T-helper 2 cell (primary cell): Measurements from ENCODE around the gene KCNIP2.

ENCODE experiments used
- DNase-seq, 5 experiments: peaks; one replicate each; pipeline versions ENCODE4 v3.0.0 to v3.0.0-alpha.2; 2012 to 2022

Gene KCNIP2

GRCh38 chr10:101851411-101852116, 8.0 kb upstream of the KCNIP2 start:
- DNase-seq, result no peak

GRCh38 chr10:101850749-101851148, 7.1 kb upstream of the KCNIP2 start:
- DNase-seq, result no peak

- DNase-seq, result no peak
Measured at GRCh38 chr10:101848894-101849351, 5.3 kb upstream of the KCNIP2 start.

- no peak for DNase-seq
Measured at GRCh38 chr10:101848408-101848807, 4.8 kb upstream of the KCNIP2 start.

DNA sequence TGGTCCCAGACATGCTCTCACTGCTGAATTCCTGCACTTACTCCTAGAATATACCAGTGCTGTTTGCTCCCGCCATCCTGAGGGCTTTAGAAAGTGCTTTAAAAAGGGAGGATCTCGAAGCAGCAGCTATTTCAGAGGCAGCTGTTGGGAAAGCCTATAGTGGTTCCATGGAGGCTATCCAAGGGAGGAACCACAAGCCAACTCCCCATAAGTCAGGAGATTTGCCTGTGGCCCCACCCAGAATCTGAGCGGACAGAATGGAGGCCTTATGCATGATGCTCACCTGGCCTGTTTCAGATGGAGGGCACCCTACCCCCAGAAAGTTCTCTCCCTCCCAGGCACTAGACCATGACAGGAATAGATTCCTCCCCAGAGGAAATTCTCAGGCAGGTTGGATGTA, 2.3 kb upstream of the KCNIP2 start:
- no peak for DNase-seq

DNA sequence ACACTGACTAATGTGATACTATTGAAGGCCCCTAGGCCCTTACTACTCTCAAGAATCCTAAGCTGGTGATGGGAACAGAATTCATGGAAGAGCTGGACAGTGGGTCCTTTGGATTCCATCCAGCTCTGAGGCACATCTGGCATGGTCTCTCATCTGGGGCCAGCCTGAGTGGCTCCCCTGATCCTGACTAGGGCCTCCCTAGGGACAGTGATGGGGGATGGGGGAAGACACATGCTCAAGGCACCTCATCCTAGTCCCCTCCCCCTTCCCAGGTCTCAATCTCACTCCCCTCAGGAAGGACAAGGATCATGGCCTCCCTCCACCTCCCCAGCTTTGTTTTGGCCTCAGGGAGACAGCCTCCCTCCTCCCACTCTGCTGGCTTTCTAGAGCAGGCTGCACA, 1.8 kb downstream of the KCNIP2 start:
- DNase-seq, result no peak

- peak; percentile 50 to 74 (median 65) for DNase-seq
Measured at GRCh38 chr10:101840741-101841453, 2.7 kb downstream of the KCNIP2 start.

DNA sequence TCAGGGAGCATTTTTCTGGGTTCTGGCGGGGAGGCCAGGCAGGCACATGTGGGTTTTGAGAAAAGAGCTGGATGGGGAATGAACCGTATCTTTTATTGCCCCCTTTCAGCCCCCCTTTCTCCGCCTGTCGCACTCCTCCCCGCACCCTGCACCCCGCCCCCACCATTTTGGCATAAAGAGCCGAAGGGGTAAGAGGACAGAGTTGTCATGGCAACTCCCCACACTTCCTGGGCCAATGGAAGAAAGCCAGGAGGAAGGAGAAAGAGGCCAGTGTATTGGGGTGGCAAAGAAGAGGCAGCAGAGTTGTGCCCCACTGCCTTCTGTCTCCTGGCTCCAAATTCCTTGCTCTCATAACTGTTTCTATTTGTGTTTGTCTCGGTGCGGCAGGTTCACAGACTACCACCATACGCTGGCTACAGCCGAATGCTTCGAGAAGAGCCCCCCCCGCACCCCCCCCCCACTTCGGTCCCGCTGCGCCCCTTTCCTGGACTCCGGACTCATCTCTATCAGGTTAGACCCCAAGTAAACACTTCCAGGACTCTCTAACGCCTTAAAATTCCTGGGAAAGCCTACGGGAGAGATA, 3.4 kb downstream of the KCNIP2 start:
- DNase-seq, result peak in 1 of 5 experiments; percentile 51

- peak; percentile 38 to 64 (median 50) for DNase-seq
Measured at GRCh38 chr10:101839416-101840063, 4.1 kb downstream of the KCNIP2 start.

DNA sequence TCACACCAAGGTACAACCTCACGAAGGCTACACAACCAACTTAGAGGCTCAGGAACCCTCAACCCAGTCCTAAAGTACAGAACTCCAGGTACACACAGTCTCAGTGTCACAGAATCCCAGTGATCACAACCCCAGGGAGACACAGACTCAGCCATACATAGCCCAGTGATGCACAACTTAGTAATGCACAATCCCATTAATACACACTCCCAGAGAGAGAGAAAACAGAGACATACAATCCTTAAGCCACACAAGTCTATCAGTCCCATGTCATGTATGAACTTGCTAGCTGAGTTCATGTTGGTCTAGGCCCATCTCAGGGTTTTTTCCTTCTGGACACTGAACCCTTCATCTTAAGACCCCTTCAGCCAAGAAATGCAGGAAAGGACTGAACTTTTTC, 4.6 kb downstream of the KCNIP2 start:
- DNase-seq, result no peak

GRCh38 chr10:101838416-101838970, 5.1 kb downstream of the KCNIP2 start:
- no peak for DNase-seq

GRCh38 chr10:101837748-101838147, 5.9 kb downstream of the KCNIP2 start:
- no peak for DNase-seq

GRCh38 chr10:101835362-101835761, 8.2 kb downstream of the KCNIP2 start:
- DNase-seq, result no peak

- peak in 1 of 5 experiments; percentile 36 for DNase-seq
Measured at GRCh38 chr10:101834341-101834740, 9.3 kb downstream of the KCNIP2 start.

- peak in 1 of 5 experiments; percentile 73 for DNase-seq
Measured at GRCh38 chr10:101833466-101833865, 10.1 kb downstream of the KCNIP2 start.

GRCh38 chr10:101832325-101832771, 11.3 kb downstream of the KCNIP2 start:
- DNase-seq, result no peak

- DNase-seq, result peak in 1 of 5 experiments; percentile 32
Measured at GRCh38 chr10:101831169-101831811, 12.3 kb downstream of the KCNIP2 start.

GRCh38 chr10:101830322-101831168, 13.1 kb downstream of the KCNIP2 start:
- peak; percentile 86 to 98 (median 92) for DNase-seq

GRCh38 chr10:101829561-101830315, 13.9 kb downstream of the KCNIP2 start:
- peak; percentile 43 to 83 (median 54) for DNase-seq

DNA sequence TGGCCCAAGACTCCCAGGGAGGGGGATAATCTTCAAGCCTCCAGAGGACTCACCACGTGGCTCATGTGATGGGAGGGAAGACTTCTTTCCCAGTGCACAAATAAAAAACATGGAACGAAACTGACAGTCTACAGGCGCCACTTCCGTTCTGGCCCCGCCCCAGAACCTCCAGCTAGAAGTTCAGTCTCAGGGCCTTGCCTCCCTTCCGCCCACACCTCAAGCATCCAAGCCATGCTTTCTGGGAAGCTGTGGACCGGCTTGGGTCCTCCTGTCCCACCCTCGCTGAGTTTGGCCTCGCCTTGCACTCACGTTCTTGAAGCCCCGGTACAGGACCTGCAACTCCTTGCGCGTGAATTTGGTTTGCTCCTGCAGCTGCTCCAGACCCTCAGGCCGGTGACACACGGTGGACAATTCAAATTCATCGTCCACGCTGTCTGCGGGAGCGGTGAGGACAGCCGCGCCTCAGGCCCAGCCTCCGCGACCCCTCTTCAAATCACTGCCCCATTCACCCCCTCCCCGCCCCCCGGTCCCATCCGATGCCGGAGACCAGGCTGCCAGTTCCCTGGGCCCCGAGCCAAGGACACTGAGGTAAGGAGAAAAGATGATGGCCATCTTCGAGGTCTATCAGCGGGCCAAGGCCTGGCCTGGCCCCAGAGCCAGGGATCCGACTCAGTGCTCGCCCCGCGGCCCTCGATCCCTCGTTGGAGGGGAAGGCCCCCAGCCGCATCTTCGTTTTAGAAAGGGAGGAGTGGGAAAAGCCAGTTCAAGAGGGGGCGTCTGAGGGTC, 14.6 kb downstream of the KCNIP2 start:
- DNase-seq, result no peak
